Thoracic aorta (tissue), 2 donors: ENCODE data around the gene IL17F. TPM values are rescaled to one million over a fixed set of nuclear protein-coding genes. Genes with fewer than 3 reads are reported as not detected.

ENCODE experiments used
- ATAC-seq: fragments of 150-250 bp; one replicate; pipeline ENCODE4 v1.8.0; 2017; ENCODE audit warnings: low read depth; ENCODE audit not compliant: insufficient number of reproducible peaks, low FRiP score
- DNase-seq: peaks from one replicate; pipeline ENCODE4 v3.0.0-alpha.2; 2020; ENCODE audit warnings: low spot score
- H3K27ac ChIP-seq, 2 donors: fragments of 200-600 bp; sonication (generic); 1 replicate in 1 of 2; 2 replicates in 1 of 2; pipeline ENCODE4 v1.5.1; 2016; ENCODE audit warnings: mild to moderate bottlenecking in 2 of 2, moderate library complexity in 2 of 2
- H3K27me3 ChIP-seq: fragments of 200-600 bp; sonication (generic); replicated peaks from 2 replicates; pipeline ENCODE4 v1.6.0; 2016; ENCODE audit warnings: mild to moderate bottlenecking; ENCODE audit not compliant: insufficient read depth
- H3K36me3 ChIP-seq: fragments of 200-600 bp; sonication (generic); one replicate; pipeline ENCODE4 v1.5.1; 2016
- H3K4me1 ChIP-seq, 2 donors: fragments of 200-600 bp; sonication (generic); 1 replicate in 1 of 2; 2 replicates in 1 of 2; pipeline versions ENCODE4 v1.5.1 to v1.6.0; 2016; ENCODE audit warnings: low read depth in 2 of 2, mild to moderate bottlenecking in 1 of 2; ENCODE audit not compliant: control insufficient read depth in 1 of 2
- H3K4me3 ChIP-seq: fragments of 200-600 bp; sonication (generic); 2 replicates; pipeline ENCODE4 v1.5.1; 2016; ENCODE audit warnings: mild to moderate bottlenecking
- H3K9me3 ChIP-seq: fragments of 200-600 bp; sonication (generic); 2 replicates; pipeline ENCODE4 v1.5.1; 2016
- total RNA-seq, 2 donors: library from RNA; depleted of rRNA; stranded (reverse); fragments of >200 nt; gene quantifications; one replicate each; pipeline versions ENCODE4 v1.1.0 to v1.2.3, GENCODE V29; 2016
- TF ChIP-seq, protein P1 (sequence below): fragments of 200-600 bp; sonication (generic); IDR thresholded peaks from one replicate; pipeline ENCODE4 v1.5.1; 2019; ENCODE audit warnings: antibody characterized with exemption

The IL17F gene
- total RNA-seq, result not detected

DNA sequence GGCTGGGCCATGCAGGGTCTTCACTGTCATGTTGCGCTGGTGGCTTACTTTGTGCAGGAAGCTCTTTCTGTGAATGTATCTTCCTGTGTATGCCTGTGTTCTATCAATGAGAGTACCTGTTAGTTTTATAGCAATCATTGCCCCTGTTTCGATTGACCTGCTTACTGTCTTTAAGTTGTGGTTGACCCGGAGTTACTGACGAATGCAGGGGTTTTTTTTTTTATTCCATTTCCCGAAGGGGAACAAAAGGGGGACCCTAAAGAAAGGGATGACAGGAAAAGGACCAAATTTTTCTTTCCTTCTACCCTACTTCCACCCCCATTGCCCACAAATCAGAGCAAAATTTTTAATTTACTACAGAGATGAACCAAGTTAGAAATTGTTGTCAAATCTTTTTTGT, at the start of gene IL17F:
Gene IL17F, minus strand, starts transcription at position 101 of the 400 bp plus-strand sequence. Its CDS starts 71 bp downstream, at position 30.
- ATAC-seq, result no peak

DNA sequence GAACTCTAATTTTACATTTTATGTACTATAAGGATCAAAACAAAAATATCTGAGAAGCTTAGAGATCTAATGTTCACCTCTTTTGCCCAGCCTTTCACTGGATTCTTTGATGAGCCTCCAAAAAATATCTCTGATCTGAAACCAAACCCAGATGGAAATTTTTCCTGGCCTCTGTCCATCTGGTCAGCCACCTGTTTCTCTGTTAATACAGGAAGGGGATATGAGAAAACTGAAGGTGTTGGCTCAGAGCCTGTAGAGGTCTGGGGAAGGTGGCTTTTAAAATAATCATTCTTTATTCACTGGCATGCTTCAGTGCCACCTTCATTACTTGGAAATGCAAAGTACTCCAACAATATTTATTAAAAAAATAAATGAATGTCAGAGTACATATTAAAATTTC, 48.8 kb upstream of the IL17F start:
- TF ChIP-seq, protein P1, sequence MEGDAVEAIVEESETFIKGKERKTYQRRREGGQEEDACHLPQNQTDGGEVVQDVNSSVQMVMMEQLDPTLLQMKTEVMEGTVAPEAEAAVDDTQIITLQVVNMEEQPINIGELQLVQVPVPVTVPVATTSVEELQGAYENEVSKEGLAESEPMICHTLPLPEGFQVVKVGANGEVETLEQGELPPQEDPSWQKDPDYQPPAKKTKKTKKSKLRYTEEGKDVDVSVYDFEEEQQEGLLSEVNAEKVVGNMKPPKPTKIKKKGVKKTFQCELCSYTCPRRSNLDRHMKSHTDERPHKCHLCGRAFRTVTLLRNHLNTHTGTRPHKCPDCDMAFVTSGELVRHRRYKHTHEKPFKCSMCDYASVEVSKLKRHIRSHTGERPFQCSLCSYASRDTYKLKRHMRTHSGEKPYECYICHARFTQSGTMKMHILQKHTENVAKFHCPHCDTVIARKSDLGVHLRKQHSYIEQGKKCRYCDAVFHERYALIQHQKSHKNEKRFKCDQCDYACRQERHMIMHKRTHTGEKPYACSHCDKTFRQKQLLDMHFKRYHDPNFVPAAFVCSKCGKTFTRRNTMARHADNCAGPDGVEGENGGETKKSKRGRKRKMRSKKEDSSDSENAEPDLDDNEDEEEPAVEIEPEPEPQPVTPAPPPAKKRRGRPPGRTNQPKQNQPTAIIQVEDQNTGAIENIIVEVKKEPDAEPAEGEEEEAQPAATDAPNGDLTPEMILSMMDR, result no peak
- Histone ChIP-seq H3K9me3 (no peaks in the 10 kb centered on the region), H3K4me1 (no peaks in the 10 kb centered on the region), H3K4me3 (no peak overlapping the region), H3K27ac (no peak overlapping the region), H3K27me3 (no peaks in the 10 kb centered on the region), H3K36me3 (no peaks in the 10 kb centered on the region)
- no peak for ATAC-seq
- no peak for DNase-seq

More for the DNA sequence above, at the start of gene IL17F:
- H3K9me3 ChIP-seq, result no peaks in the 10 kb centered on the region
- no peaks in the 10 kb centered on the region for H3K4me1 ChIP-seq
- H3K27ac ChIP-seq, result no peak within 1 kb of the TSS
- H3K4me3 ChIP-seq, result no peak within 1 kb of the TSS
- no peaks in the 10 kb centered on the region for H3K36me3 ChIP-seq
- DNase-seq, result no peak
- no peaks in the 10 kb centered on the region for H3K27me3 ChIP-seq
- TF ChIP-seq, protein P1, result no peak

DNA sequence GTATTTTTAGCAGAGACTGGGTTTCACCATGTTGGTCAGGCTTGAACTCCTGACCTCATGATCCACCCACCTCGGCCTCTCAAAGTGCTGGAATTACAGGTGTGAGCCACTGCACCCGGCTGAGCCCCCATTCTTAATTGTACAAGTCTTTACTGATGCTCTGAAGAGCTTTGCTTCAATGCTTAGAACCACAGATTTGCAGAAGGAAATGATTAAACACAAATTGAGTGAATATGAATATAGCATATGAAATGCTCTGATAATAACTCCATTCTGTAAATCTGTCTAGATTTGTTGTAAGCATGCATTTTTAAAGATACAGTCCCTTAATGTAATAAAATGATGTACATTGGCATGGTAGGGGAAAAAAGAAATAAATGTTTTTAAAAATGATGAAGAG, 44.5 kb upstream of the IL17F start:
- ATAC-seq (no peak), DNase-seq (no peak)
- no peaks in the 10 kb centered on the region for H3K9me3 ChIP-seq
- H3K27me3 ChIP-seq, result no peaks in the 10 kb centered on the region
- TF ChIP-seq, protein P1, result no peak
- no peak overlapping the region for H3K27ac ChIP-seq
- peaks cover 2 to 4% of the 10 kb centered on the region in 2 donors for H3K4me1 ChIP-seq
- no peak overlapping the region for H3K4me3 ChIP-seq
- no peaks in the 10 kb centered on the region for H3K36me3 ChIP-seq

DNA sequence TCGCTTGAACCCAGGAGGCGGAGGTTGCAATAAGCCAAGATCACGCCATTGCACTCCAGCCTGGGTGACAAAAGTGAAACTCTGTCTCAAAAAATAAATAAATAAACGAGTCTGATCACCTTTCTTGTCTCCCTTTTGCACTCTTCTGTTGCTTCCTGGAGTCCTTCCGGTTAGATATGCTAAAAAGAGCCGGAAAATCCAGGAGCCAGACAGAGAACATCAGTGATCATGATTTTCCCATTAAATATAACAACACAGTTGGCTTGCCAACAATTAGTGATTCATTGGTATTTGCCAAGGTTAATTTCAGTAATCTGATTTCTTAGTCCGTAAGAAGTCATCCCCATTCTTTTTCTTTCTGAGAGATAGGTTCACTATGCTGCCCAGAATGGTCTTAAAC, 43.9 kb upstream of the IL17F start:
- H3K9me3 ChIP-seq, result no peaks in the 10 kb centered on the region
- peaks cover 5 to 10% of the 10 kb centered on the region in 2 donors for H3K4me1 ChIP-seq
- H3K27me3 ChIP-seq, result no peaks in the 10 kb centered on the region
- TF ChIP-seq, protein P1, result no peak
- H3K27ac ChIP-seq, result no peak overlapping the region
- no peak overlapping the region for H3K4me3 ChIP-seq
- H3K36me3 ChIP-seq, result no peaks in the 10 kb centered on the region
- DNase-seq (no peak), ATAC-seq (no peak)

DNA sequence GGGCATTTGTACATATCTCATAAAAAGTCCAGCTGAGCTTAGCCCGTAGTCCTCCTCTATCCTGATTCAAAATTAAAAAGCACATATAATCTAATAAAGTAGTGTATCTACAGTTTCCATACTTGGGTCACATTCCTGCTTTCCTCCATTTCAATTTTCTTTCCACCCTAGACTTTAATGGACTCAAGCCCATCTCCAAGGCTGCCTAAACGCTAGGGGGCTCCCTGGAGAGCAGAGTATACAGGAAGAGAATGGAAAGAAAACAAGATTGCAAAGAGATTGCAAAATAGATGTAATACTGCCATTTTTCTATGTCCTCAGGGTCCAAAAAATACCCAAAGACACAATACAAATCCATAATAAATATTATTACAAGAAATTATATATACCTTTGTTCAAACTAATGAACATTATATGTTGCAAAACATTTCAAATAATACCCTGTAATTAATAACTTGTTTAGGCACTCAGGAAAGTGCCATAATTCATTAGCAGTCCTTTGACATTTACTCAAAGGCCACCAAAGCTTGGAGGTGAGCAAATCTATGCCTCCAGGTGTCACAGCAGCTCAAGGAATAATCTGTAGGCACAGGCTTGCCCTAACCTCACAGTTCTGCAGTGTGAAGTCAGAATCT, 42.6 kb upstream of the IL17F start:
- H3K36me3 ChIP-seq, result peaks cover 3% of the 10 kb centered on the region

More for the DNA sequence above, 42.6 kb upstream of the IL17F start:
- H3K9me3 ChIP-seq, result no peaks in the 10 kb centered on the region
- ATAC-seq, result no peak
- H3K27me3 ChIP-seq, result no peaks in the 10 kb centered on the region
- TF ChIP-seq, protein P1, result no peak
- H3K4me3 ChIP-seq, result no peak overlapping the region
- peak; percentile 33 for DNase-seq
- peaks cover 5 to 13% of the 10 kb centered on the region in 2 donors for H3K4me1 ChIP-seq
- no peak overlapping the region for H3K27ac ChIP-seq
